Measurements from ENCODE around the gene NUDCD3.
"Not testable (repeated sequence)": the region's sequence is repeated elsewhere in the genome, so short reads cannot be mapped to it uniquely, and the experiment has no call there.

NUDCD3 gene

GRCh38 chr7:44445986-44446671 lies 44.3 kb downstream of the NUDCD3 start:
- DNase-seq, result no peak

DNA sequence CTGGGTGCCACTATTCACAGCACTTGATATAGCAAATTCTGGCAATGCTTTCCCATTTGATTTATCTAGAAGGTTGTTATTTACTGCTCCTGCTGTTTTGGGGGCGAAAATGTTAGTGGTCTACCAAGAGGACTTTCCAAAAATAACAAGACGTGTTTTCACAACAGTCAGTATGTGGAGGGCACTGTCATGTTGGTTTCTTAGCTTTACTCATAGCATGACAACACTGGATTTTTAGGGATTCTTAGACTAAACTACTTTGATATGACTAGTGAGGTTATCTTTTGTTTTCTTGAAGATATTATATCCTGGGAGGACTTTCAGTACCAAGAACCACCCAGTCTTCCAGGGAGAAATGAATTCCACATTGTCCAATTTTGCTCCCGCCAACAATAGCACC lies 49.4 kb downstream of the NUDCD3 start:
- no peak for DNase-seq

- no peak for DNase-seq
Measured at GRCh38 chr7:44440577-44441078, 49.8 kb downstream of the NUDCD3 start.

GRCh38 chr7:44439926-44440325 lies 50.5 kb downstream of the NUDCD3 start:
- DNase-seq, result no peak

DNA sequence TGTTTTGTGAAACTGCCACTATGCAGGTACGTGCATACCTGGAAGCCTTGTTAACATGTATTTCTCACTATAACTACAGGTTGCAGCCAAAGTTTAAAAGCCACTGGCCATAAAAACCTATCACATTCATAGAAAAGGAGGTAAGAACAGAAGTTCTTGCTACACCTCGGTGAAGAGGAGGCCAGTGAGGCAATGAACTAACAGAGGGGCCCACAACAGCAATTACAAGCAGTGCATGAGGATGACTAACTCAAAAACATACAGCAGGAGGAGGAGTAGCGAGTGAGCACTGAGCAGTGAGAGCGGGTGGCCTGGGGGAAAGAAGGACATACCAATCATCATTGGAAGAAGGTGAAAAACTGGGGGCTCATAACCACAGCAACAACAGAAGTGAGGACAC lies 51.6 kb downstream of the NUDCD3 start:
- peak in 1 of 4 experiments; percentile 5 for DNase-seq

DNA sequence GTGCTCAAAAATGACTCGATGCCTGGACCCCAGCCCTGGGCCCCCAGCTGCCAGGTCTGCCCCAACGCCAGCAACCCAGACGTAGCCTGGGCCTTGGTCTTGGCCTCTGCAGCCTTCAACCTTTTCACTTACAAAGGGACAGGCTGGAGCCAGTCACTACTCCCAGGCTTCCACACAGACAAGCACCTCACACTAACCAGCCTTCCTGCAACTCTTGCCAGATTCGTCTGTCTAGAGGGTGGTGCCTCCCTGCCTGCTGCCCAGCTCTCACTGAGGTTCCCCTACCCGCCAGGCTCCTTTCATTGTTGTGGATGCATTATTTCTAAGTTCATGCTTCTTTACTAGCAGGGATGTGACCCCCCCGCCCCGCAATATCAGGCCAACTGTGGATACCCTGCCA lies 56.3 kb downstream of the NUDCD3 start:
- no peak for DNase-seq

DNA sequence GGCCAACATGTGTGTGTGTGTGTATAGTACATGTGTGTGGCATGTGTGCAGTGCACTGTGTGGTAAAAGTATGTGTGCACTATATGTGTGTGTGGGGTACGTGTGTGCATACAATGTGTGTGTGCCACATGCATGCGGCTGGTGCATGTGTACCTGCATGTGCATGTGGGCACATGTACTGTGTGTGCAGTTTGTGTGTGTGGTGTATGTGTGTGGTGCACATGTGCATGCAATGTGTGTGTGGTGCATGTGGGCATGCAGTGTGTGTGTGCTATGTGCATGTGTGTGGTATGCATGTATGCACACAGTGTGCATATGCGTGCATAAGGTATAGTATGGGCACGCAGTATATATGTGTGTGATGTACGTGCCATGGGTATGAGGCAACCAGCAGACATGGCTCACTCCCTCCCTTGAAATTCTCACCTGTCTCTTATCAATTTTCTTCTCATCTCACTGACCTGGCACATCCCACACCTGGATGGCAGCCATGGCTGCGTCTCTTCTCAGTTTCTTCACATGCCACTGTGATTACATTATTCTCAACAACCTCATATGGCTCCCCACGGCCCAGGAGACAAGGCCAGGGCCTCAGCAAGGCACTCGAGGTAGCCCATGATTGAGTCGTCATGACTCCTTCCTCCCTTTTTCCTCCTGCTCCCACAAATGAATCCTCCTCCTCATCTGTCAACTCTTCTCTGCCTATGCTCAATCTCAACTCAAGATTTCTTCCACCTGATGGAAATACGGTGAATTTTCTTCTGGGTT lies 57.0 kb downstream of the NUDCD3 start:
- no peak for DNase-seq

DNA sequence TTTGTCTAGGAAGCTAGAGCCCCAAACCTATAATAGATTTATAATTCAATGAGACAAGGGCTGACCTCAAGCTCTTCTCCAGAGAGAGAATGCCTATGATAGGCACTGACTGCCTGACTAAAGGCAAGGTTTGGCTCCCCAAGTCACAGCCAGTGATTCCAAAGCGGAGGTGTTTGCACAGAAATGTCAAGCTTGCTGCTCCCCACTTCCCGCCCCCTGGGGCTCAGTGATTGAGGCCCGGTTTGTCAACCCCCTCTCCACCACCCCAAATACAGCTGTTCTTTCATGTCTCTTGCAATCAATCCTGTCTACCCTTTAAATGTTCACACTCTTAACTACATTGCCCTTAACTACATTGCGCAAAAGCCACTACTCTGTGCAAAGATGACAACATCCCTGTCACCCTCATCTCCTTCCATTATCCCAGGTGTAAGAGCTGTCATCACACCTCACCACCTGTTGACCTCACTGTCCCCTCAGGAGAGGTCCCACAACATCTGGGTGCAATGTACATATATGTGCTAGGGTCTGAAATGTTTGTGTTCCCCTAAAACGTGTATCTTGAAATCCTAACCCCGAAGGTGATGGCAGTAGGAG lies 58.0 kb downstream of the NUDCD3 start:
- no peak for DNase-seq

- DNase-seq, result peak in 2 of 4 experiments; percentile 5 to 18
Measured at GRCh38 chr7:44431091-44431608, 59.3 kb downstream of the NUDCD3 start.

DNA sequence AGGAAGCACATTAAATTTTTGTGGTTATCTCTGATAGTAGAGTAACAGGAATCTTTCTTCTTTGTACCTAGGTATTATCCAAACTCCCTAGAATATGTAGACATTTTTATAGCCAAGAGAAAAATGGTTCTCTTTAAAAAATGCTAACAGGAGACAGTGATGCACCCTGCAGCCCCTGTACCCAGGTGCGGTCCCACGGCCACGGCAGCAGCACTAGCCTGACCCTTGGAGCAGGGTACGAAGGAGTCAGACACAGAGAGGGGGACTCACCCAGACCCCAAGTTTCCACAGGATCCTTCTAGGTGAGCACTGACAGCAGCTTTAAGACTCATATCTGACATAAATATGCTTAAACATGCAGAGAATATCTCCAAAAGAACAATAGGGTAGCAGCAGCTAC lies 60.4 kb downstream of the NUDCD3 start:
- no peak for DNase-seq

DNA sequence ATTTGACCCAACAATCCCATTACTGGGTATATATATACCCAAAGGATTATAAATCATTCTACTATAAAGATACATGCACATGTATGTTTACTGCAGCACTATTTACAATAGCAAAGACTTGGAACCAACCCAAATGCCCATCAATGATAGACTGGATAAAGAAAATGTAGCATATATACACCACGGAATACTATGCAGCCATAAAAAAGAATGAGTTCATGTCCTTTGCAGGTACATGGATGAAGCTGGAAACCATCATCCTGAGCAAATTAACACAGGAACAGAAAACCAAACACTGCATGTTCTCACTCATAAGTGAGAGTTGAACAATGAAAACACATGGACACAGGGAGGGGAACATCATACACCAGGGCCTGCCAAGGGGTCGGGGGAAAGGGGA lies 65.7 kb downstream of the NUDCD3 start:
- DNase-seq, result not testable (repeated sequence)

DNA sequence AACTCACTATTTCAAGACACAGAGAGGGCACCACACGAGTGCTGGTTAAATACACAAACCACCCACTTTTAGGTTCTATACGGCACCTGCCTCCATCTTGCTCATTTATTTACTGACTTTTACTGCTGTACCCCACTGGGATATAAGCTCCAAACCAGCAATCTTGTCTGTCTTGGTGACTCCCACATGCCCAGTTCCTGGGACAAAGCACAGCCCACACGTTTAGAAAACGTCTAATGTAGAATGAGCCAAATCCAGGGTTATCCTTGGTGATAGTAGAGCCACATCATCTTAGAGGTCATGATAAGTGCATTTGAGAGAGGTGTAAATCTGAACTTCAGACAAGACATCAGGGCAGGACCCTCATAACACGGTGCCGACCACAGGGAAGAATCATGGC lies 73.5 kb downstream of the NUDCD3 start:
- no peak for DNase-seq

DNA sequence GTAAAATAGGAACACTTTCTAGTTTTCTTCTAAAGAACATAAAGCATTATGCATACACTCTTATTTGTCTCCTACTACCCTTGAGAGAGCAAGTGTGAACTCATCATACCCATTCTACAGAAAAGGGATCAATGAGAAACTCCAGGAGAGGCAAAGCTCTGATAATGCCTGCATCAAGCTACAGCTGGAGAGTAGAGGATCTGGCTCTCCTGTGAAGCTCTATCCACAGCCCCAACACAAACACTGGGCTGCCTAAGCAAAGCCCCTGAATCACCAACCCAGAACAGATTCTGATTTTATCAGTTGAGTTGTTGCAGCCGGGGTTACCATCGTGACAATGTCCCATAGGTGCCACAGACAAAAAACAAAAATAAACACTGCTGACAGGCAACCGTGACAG lies 74.9 kb downstream of the NUDCD3 start:
- no peak for DNase-seq

DNA sequence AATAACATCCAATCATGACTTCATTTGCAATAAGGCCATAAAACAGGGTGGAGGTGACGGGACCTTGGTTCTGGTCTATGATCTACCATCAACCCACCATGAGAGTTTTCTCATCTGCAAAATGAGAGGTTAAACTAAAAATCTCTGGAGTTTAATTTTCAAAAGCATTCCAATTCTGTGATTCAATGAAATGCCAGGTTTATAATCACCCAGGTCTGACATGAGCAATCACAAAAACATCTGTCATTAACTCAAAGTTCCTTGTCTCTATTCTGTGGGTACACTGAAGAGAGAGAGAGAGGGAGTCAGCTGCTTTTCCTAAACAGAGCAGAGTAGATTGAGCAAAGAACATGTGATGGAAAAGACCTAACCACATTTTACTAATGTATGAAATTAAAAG lies 75.4 kb downstream of the NUDCD3 start:
- peak in 1 of 4 experiments; percentile 14 for DNase-seq

DNA sequence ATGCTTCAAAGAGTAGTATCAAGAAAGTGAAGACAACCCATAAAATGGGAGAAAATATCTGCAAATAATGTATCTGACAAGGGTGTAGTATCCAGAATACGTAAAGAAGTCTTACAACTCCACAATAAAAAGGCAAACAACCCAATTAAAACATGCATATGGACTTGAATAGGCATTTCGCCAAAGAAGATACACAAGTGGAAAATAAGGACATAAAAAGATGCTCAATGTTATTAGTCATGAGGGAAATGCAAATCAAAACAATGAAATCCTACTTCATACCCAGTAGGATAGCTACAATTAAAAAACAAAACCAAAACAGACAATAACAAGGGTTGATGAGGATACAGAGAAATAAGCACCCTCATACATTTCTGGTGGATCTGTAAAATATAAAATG lies 79.2 kb downstream of the NUDCD3 start:
- DNase-seq, result no peak

DNA sequence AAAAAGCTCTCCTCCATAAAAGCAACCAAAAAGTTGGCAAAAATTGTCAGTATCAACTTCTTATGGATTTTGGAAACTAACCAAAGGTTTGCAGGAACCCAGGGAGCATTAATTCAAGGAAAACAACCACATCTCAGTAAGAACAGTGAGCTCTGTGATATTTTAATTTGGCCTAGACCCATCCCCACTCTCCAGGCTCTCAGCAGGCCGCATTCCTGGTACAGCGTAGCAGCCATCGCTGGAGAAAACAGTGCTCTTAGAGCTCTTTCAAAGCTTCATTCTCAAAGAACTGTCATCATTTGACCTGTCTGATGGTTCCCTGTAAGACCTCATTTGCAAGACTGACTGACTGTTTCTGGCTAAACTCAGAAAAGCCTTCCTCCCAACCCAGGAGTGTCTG lies 81.9 kb downstream of the NUDCD3 start:
- no peak for DNase-seq

- DNase-seq, result no peak
Measured at GRCh38 chr7:44403775-44404174, 86.7 kb downstream of the NUDCD3 start.

DNA sequence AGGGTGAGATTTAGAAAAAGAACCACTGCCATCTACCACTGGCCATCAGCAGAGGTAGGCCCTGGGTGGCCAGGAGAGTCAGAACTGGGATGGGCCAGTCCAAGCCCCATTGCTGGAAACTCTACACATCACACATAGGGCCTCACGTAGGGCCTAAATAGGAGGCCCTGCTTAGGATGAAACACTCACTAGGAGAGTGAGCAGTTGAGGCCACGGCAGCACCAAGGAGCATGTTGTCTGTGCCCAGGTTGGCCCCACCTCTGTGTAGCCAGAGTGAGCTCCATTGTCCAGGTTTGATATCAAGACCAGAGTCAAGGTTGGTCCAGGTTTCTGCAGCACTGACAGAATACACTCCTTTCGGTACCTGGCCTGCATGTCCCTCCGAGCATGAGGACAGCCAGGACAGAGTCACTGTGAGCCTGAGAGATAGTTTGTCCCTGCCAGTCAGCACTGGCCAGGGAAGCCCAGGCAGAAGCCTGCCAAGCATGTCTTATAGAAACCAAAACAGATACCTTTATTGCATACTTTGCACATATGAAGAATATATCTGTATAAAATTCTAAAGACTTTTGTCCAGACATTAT lies 87.2 kb downstream of the NUDCD3 start:
- DNase-seq, result no peak

DNA sequence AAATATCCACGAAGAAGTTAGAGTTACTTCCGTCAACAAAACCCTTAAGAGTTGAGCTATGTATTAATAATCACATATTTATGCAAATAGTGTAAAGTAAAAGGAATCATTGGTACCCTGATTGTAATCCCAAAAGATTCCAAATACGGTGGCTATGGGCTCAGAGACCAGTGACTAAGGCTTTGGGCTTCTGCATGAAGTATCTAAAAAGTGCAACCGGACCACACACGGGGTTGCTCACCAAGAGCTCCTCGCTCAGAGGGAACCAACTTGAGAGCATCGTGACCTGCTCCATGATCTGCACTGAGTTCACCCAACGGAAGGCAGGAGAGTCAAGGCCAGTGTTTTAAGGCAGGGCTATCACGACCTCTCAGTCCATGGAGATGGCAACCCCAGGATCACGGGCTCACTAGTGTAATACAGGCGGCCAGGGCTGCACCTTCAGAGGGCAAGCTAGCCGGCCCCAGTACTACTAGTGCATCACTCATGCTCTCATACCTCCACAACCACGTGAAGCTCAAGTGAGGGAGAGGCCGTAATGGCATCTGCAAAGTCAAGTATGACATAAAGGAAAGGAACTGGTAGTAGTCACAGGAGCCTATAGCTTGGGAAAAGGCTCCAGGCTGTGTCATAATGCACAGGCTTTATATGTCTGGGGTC lies 87.9 kb downstream of the NUDCD3 start:
- DNase-seq, result no peak

DNA sequence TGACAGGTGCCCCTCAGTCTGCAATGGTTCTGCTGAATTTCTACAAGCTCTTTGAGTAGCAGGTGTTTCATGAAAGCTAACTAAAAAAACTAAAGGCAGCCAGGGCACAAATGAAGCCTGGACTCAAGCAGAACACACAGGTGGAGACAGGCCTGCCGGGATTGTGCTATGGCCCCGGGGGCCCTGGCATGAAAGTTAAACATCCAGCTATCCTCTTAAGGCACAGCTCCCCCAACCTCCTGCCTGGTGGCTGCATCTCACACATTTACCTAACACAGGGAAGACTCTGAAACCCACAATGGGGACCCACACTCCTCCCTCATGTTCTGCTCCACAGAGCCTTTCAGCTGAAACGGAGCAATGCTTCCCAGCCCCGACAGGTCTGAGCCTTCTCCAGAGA lies 88.8 kb downstream of the NUDCD3 start:
- DNase-seq, result no peak

- no peak for DNase-seq
Measured at GRCh38 chr7:44400033-44400511, 90.4 kb downstream of the NUDCD3 start.

DNA sequence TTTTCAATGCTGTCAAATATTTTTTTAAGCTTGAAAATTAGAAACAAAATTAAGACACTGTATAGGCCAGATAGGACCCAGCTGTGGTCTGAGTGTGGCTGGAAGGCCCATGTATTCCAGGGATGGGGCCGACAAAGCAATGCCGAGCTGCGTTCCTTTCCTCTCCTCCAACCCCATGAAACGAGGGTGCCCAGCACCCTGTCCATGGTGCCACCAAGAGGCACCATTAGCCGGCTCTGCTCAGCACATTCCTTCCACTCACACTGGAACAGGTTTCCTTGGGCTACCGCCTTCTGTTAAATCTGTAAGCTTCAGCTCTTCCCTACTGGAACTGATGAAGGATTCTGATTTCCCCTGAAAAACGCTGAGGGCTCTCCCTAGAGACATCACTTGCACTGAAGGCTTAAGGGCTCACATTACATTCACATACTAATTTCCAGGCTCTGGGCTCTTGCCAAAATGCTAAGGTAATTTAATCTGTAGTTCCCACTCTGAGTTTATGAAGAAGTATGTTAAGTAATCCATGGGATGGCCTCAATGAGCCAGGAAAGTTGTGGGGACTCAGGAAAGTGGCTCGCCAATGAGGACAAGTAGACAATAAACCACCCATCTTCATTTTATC lies 91.4 kb downstream of the NUDCD3 start:
- no peak for DNase-seq

Measured in suppressor macrophage (primary cell).